ENCODE results near the gene NFKBIE. TPM values are rescaled to one million over a fixed set of nuclear protein-coding genes. Genes with fewer than 3 reads are reported as not detected.

NFKBIE gene
- total RNA-seq, 2 experiments from 2014 or later = 14.7 to 15.3 TPM

DNA sequence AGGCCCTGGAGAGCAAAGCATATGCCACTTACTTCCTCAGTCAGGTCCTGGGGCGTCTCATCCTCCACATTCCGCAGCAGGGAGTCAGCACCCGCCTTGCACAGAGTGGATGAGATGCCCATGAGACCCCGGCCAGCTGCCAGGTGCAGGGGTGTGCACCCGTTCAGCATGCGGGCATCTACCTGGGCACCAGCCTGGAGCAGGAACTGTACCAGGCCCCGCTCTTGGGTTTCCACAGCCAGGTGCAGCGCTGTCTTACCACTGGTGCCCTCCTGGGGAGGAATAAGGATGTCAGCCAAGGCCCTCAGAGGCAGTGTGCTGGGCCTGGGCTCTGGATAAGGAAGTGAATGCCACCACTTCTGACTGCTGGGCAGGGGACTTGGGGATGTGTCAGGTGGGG lies 5.3 kb downstream of the NFKBIE start:
- no peak overlapping the region for H3K4me3 Mint-ChIP-seq
- H3K4me1 Mint-ChIP-seq = peaks cover 57% of the 10 kb centered on the region
- CTCF ChIA-PET = interaction anchor here (0.6 kb wide), 1 partner anchor 261 kb away, joined by 5 read pairs; no protein-coding TSS in a partner anchor
- POLR2A ChIA-PET = no interaction called here
- H3K27ac Mint-ChIP-seq = peak overlapping the region; percentile 46
- no peaks in the 10 kb centered on the region for H3K9me3 Mint-ChIP-seq
- H3K27me3 Mint-ChIP-seq = no peaks in the 10 kb centered on the region
- H3K36me3 Mint-ChIP-seq (ENCODE audit: low read depth) = peaks cover 12% of the 10 kb centered on the region
- DNase-seq = no peak

DNA sequence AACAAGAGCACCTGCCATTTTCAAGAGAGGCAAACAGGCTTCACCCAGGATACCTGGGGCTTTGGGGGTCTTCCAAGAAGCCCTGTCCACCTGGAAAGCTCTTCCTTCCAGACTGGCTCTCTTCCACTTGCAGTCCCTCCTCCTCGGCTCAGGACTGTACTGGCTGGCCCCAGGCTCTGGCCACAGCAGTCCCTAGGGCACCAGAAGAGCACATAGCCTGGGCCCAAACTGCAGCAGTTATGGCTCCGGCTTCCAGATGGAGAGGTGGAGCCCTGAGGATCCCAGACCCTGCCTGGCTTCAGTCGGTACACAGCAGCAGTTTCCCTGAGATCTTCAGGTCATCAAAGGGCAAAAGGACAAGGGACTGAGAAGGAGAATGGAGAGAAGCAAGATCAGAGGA lies 6.4 kb downstream of the NFKBIE start:
- peaks cover 21% of the 10 kb centered on the region for H3K36me3 Mint-ChIP-seq (ENCODE audit: low read depth)
- H3K4me1 Mint-ChIP-seq = peaks cover 58% of the 10 kb centered on the region
- H3K4me3 Mint-ChIP-seq = no peak overlapping the region
- ChIA-PET POLR2A (no interaction called here), CTCF (no interaction called here)
- H3K27ac Mint-ChIP-seq = peak overlapping the region; percentile 16
- H3K9me3 Mint-ChIP-seq = no peaks in the 10 kb centered on the region
- H3K27me3 Mint-ChIP-seq = no peaks in the 10 kb centered on the region
- no peak for DNase-seq

DNA sequence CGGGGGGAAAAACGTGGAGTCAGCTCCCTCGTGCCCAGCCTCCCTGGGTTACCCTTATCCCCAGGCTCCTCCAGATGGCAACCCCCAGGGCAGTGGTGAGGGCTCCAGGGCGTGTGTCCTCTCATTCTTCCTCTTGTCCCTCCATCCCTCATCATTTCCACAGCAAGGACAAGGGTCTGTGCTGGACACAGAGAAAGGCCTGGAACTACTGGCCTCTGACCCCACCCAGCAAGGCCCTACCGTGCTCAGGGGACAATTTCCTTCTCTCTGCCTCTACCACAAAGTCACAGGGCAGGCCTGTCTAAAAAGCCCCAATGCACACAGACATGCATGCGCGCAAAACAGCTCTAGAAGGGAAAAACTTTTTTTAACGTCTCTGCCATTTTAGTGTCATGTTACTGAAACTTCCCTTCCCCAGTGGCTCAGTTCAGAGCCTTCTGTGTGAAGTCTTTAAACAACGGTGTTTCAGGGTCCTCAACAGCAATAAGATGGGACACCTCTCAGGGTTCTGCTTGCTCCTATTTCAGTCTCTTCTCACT lies 7.0 kb downstream of the NFKBIE start:
- H3K4me3 Mint-ChIP-seq = peak overlapping the region; percentile 78
- H3K27ac Mint-ChIP-seq = peak overlapping the region; percentile 88
- CTCF ChIA-PET = interaction anchor here (5.8 kb wide), 1 partner anchor 13 kb away, joined by 66 read pairs; the partner anchor contains the start of gene HSP90AB1
- H3K9me3 Mint-ChIP-seq = no peaks in the 10 kb centered on the region
- H3K36me3 Mint-ChIP-seq (ENCODE audit: low read depth) = peaks cover 25% of the 10 kb centered on the region
- peaks cover 59% of the 10 kb centered on the region for H3K4me1 Mint-ChIP-seq
- H3K27me3 Mint-ChIP-seq = no peaks in the 10 kb centered on the region
- POLR2A ChIA-PET = no interaction called here
- no peak for DNase-seq

DNA sequence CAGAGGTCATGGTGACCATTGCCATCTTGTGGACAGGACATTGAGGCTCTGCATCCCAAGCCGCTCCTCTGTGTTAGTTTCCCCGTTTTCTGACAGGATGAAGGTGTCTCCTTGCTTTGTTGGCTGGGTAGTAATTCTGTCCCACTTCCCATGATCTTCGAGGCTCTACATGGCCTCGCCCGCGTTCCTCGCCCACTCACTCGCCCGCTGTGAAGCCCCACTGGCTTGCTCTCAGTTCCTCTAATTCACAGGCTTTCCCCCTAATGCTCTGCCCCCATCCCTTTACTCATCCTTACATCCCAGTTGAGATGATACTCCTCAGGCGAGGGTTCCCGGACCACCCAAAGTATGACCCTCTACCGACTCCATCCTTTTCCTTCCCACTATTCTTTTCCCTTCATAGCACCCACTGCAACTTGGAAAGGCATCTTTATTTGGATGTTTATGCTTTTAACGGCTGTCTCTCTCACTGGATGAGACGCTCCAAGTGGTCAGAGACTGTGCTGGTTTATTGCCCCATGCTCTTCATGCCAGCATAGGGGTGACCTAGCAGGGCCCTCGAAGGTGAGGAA lies 7.5 kb downstream of the NFKBIE start:
- H3K4me1 Mint-ChIP-seq = peaks cover 57% of the 10 kb centered on the region
- no peak for DNase-seq
- POLR2A ChIA-PET = interaction anchor here (0.7 kb wide), 1 partner anchor 9 kb away, joined by 3 read pairs; no protein-coding TSS in a partner anchor
- CTCF ChIA-PET = interaction anchor here (0.6 to 5.8 kb wide), 4 partner anchors 13 to 667 kb away, joined by 3 to 66 read pairs (median 5); partner anchors contain the start of genes AARS2 and HSP90AB1
- peaks cover 30% of the 10 kb centered on the region for H3K36me3 Mint-ChIP-seq (ENCODE audit: low read depth)
- peak overlapping the region; percentile 88 for H3K27ac Mint-ChIP-seq
- H3K27me3 Mint-ChIP-seq = no peaks in the 10 kb centered on the region
- no peaks in the 10 kb centered on the region for H3K9me3 Mint-ChIP-seq
- H3K4me3 Mint-ChIP-seq = peak overlapping the region; percentile 78

DNA sequence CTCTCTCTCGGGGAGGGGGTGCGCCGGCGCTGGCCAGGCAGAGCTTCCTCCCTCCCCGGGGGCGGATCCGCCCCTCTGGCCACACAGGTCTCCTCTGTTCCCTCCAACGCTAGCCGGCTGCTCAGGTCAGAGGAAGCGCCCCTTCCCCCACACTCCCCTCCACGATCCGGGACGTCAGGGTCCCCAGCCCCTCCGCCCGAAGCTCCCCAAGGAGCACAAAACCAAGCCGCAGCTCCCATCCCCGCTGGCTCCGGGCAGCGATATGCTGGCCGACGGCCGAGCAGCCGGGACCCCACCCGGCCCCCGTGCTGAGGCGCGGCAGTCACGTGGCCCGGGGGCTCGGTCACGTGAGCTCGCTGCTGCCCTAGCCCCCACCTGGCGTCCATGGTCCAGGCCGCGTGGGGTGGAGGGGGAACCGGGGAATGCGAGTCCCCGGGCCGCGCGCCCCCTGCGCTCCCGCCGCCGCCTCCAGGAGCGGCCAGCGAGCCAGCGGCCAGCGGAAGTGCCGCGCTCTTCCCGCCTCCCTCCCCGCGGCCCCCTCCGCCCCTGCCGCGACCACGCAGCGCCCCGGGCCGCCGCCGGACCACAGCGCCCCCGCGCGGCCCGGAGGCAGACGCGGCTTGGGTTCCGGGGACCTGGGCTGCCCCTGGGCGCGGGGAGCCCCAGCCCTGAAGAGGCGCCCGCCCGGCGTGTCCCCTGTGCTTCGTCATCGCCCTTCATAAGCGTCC lies 8.2 kb downstream of the NFKBIE start, which contains the start of gene SLC35B2:
TSS of gene SLC35B2 (minus strand) at position 504 of the 728 bp plus-strand sequence. CDS start at position 386, 118 bp downstream.
- POLR2A ChIA-PET = interaction anchor here (0.7 to 2.4 kb wide), 2 partner anchors 8 to 10 kb away, joined by 3 to 15 read pairs; partner anchors contain the start of gene HSP90AB1
- H3K27ac Mint-ChIP-seq = peak within 1 kb of the TSS; percentile 88
- no peaks in the 10 kb centered on the region for H3K9me3 Mint-ChIP-seq
- H3K27me3 Mint-ChIP-seq = no peaks in the 10 kb centered on the region
- DNase-seq = peak; percentile 63
- peak within 1 kb of the TSS; percentile 84 for H3K4me3 Mint-ChIP-seq
- peaks cover 54% of the 10 kb centered on the region for H3K4me1 Mint-ChIP-seq
- CTCF ChIA-PET = interaction anchor here (0.5 to 5.8 kb wide), 17 partner anchors 9 to 666 kb away, joined by 3 to 66 read pairs (median 4); partner anchors contain the start of genes AARS2 and HSP90AB1
- peaks cover 36% of the 10 kb centered on the region for H3K36me3 Mint-ChIP-seq (ENCODE audit: low read depth)

DNA sequence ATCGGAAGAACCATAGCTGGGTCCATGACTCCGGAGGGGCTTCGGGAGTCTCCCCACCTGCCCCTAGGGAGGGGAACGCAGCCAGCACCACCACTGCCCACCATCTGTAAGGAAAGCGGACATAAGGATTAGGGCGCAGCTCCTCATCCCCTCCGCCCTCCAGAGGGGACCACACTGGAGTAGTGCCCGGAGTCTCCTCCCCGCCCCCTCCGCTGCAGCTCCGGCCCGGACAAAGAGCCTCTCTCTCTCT lies 8.7 kb downstream of the NFKBIE start:
- no peak for DNase-seq
- Mint-ChIP-seq H3K4me1 (peaks cover 55% of the 10 kb centered on the region), H3K36me3 (ENCODE audit: low read depth) (peaks cover 41% of the 10 kb centered on the region), H3K4me3 (peak overlapping the region; percentile 84), H3K9me3 (no peaks in the 10 kb centered on the region), H3K27ac (peak overlapping the region; percentile 81), H3K27me3 (no peaks in the 10 kb centered on the region)
- CTCF ChIA-PET = interaction anchor here (0.5 to 5.8 kb wide), 18 partner anchors 10 to 123 kb away, joined by 3 to 66 read pairs (median 4); partner anchors contain the start of genes AARS2 and HSP90AB1
- POLR2A ChIA-PET = interaction anchor here (0.6 to 2.4 kb wide), 2 partner anchors 9 to 157 kb away, joined by 3 to 15 read pairs; partner anchors contain the start of gene HSP90AB1

DNA sequence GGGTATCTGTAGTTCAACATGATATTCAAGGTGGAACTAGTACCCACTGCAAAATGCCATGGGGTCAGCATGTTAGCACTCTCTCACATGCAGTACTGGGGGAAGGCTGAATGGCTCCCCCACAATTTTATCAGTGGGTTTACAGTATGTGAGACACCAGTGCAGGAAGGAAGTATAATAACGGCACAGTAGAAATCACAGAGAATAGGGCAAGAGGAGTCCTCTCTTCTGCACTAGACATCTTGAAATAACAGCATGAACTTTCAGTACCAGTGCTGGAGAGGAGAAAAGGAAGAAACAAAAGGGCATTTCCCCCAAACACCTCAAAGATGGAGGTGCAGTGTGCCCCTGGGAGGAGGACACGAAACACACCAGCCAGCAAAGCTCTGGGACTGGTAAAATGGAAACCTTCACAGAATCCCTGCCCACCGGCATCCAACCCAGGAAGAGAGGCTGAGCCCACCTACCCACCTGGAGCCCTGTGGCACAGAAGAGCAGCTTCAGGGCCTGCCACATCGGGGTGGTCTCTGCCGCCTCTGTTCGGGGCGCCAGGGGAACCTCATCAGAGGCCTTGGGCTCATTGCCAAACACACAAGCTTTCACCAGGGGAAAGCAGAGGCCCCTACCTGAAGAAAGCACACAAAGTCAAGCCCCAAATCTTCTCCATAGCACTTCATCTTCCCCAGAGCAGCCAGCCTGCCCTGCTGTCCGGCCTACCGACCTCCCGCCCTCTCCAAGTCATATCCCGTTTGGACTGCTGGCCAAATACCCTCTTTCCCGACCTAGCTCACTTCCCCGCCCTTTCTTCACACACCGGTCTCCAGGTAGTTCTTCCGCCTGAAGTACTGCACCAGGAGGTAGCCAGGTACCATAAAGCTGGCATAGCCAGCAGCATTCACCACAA lies 9.2 kb downstream of the NFKBIE start:
- Mint-ChIP-seq H3K36me3 (ENCODE audit: low read depth) (peaks cover 45% of the 10 kb centered on the region), H3K4me3 (peak overlapping the region; percentile 84), H3K27me3 (no peaks in the 10 kb centered on the region), H3K27ac (peak overlapping the region; percentile 81), H3K4me1 (peaks cover 58% of the 10 kb centered on the region), H3K9me3 (no peaks in the 10 kb centered on the region)
- POLR2A ChIA-PET = interaction anchor here (0.6 to 2.4 kb wide), 2 partner anchors 9 to 156 kb away, joined by 3 to 15 read pairs; partner anchors contain the start of gene HSP90AB1
- no peak for DNase-seq
- CTCF ChIA-PET = interaction anchor here (0.6 to 5.8 kb wide), 18 partner anchors 10 to 122 kb away, joined by 3 to 66 read pairs (median 4); partner anchors contain the start of genes AARS2 and HSP90AB1

DNA sequence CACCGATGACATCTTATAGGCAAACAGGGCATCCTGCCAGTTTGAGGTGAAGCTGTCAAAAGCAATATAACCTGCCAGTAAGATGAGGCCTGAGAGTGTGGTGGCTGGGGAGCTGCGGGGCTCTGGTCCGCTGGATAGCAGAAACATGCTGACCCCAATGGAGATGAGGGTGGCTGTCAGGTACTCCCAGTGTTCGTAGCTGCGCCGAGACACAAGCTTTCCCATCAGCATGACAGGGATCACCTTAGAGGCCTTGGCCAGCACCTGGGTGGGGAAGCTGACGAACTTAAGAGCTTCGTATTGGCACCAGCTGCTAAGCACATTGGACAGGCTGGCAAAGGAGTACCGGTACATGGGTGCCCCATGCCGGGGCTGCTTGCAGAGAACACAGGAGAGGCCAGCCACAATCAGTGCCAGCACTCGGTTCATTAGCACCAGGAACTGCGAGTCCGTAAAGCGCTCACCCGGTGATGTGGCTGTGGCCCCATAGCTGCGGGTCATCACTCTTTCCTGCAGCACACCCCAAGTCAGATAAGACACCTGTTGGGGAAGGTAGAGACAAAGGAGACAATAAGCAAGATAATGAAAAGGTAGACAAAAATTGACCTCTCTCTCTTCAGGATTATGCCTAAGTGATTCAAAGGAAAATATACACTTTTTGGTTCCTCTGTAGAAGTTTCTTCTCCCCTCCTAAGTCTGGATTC lies 10.1 kb downstream of the NFKBIE start:
- H3K4me3 Mint-ChIP-seq = peak overlapping the region; percentile 84
- peaks cover 49% of the 10 kb centered on the region for H3K36me3 Mint-ChIP-seq (ENCODE audit: low read depth)
- H3K9me3 Mint-ChIP-seq = no peaks in the 10 kb centered on the region
- H3K27ac Mint-ChIP-seq = peak overlapping the region; percentile 81
- ChIA-PET CTCF (interaction anchor here (0.9 to 5.8 kb wide), 8 partner anchors 10 to 120 kb away, joined by 3 to 66 read pairs (median 3); partner anchors contain the start of gene HSP90AB1), POLR2A (interaction anchor here (0.5 to 2.4 kb wide), 2 partner anchors 8 to 147 kb away, joined by 4 to 15 read pairs; partner anchors contain the start of gene HSP90AB1)
- peaks cover 63% of the 10 kb centered on the region for H3K4me1 Mint-ChIP-seq
- H3K27me3 Mint-ChIP-seq = no peaks in the 10 kb centered on the region
- DNase-seq = no peak

DNA sequence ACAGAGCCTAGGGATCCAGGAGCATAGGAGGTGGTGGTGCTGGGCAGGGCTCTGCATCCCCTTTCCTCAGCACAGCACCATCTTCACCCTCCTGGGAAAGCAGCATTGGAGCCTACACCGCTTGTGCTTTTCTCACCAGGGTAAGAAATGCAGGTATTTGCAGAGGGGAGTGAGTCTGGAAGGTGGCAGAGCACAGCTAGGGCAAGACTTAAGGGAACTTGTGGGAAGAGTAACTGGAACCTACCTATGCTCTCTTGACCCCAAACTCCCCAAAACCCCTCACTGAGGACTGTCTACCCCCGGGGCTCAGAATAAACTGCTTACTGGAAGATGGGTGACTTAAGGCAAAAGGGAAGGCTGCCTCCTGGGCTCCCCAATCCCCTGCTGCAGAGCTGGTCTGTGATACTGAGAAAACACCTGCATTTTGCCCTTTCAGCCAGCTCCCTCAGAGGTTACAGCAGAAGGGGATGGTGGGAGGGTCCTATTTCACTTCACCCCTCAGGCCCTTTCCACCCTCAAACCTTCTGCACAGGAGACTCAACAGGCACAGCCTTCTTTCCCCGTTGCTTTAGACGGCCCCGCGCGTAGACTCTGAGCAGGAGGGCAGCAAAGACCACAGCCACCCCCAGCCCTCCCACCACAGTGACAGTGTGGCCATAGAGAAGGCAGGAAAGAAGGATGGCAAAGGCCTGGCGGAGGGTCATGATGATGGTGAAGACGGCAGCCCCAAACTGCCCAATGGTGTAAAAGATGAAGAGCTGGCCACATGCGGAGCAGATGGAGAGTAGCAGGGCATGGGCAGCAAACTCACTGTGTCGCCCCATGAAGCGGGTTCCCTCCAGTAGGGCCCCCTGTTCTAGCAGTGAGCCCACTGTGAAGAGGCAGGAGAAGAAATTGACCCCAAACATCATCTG lies 10.9 kb downstream of the NFKBIE start:
- CTCF ChIA-PET = interaction anchor here (0.9 to 5.8 kb wide), 8 partner anchors 8 to 121 kb away, joined by 3 to 66 read pairs (median 3); partner anchors contain the start of gene HSP90AB1
- no peak for DNase-seq
- Mint-ChIP-seq H3K27me3 (no peaks in the 10 kb centered on the region), H3K4me3 (no peak overlapping the region), H3K27ac (peak overlapping the region; percentile 28), H3K4me1 (peaks cover 71% of the 10 kb centered on the region), H3K9me3 (no peaks in the 10 kb centered on the region), H3K36me3 (ENCODE audit: low read depth) (peaks cover 57% of the 10 kb centered on the region)
- POLR2A ChIA-PET = interaction anchor here (0.5 to 2.4 kb wide), 2 partner anchors 7 to 147 kb away, joined by 4 to 15 read pairs; partner anchors contain the start of gene HSP90AB1

DNA sequence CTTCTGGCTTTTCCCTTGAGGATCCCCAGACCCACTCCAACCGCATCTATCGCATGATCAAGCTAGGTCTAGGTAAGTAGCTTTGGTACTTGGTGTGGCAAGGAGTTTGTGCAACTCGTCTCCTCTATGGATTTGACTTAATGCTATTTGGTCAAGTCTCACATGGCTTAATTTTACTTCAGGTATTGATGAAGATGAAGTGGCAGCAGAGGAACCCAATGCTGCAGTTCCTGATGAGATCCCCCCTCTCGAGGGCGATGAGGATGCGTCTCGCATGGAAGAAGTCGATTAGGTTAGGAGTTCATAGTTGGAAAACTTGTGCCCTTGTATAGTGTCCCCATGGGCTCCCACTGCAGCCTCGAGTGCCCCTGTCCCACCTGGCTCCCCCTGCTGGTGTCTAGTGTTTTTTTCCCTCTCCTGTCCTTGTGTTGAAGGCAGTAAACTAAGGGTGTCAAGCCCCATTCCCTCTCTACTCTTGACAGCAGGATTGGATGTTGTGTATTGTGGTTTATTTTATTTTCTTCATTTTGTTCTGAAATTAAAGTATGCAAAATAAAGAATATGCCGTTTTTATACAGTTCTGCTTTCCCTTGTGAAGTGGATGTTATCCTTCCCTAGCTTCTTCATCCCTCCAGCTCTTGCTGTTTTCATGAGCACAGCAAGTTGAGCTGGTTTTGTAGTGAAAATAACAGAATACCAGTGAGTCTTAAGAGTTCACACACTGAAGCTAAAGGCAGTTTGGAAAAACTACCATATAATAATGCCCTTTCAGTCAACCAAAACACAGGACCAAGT lies 11.8 kb downstream of the NFKBIE start:
- Mint-ChIP-seq H3K9me3 (no peaks in the 10 kb centered on the region), H3K27ac (no peak overlapping the region), H3K4me1 (peaks cover 81% of the 10 kb centered on the region), H3K36me3 (ENCODE audit: low read depth) (peaks cover 64% of the 10 kb centered on the region), H3K27me3 (no peaks in the 10 kb centered on the region), H3K4me3 (no peak overlapping the region)
- DNase-seq = peak; percentile 74
- ChIA-PET POLR2A (no interaction called here), CTCF (interaction anchor here (0.9 to 5.8 kb wide), 6 partner anchors 8 to 29 kb away, joined by 3 to 66 read pairs (median 6); partner anchors contain the start of gene HSP90AB1)
